Upper lobe of left lung (tissue), 6 donors: ENCODE data around the gene ALDH18A1. TPM values are rescaled to one million over a fixed set of nuclear protein-coding genes. Genes with fewer than 3 reads are reported as not detected.
"Not testable (repeated sequence)": the region's sequence is repeated elsewhere in the genome, so short reads cannot be mapped to it uniquely, and the experiment has no call there.

Experiments
- ATAC-seq, 2 donors: fragments of 200-7000 bp; cut with Tn5 transposase; one replicate each; pipeline ENCODE4 v1.9.1; 2022; ENCODE audit warnings: mild to moderate bottlenecking in 2 of 2, moderate library complexity in 2 of 2; ENCODE audit not compliant: low FRiP score in 2 of 2
- DNase-seq, 2 donors: peaks; one replicate each; pipeline ENCODE4 v3.0.0-alpha.2; 2019 to 2020
- H3K27ac ChIP-seq, 4 donors: fragments of 200-600 bp; sonication (generic); one replicate each; pipeline ENCODE4 v1.5.1; 2016 to 2019
- H3K27me3 ChIP-seq, 4 donors: fragments of 200-600 bp; sonication (generic); one replicate each; pipeline ENCODE4 v1.5.1; 2017 to 2019
- H3K36me3 ChIP-seq, 4 donors: fragments of 200-600 bp; sonication (generic); one replicate each; pipeline ENCODE4 v1.5.1; 2016 to 2019
- H3K4me1 ChIP-seq, 4 donors: fragments of 200-600 bp; sonication (generic); one replicate each; pipeline ENCODE4 v1.5.1; 2018 to 2019
- H3K4me3 ChIP-seq, 4 donors: fragments of 200-600 bp; sonication (generic); one replicate each; pipeline ENCODE4 v1.5.1; 2017 to 2019; ENCODE audit warnings: mild to moderate bottlenecking in 2 of 4, moderate library complexity in 1 of 4
- H3K9me3 ChIP-seq, 4 donors: fragments of 200-600 bp; sonication (generic); one replicate each; pipeline ENCODE4 v1.5.1; 2018 to 2019
- EP300 ChIP-seq, 4 donors: sonication (generic); formaldehyde crosslinking; IDR thresholded peaks; one replicate each; pipeline ENCODE4 v1.5.1; 2017; ENCODE audit warnings: antibody characterized with exemption in 4 of 4, control low read depth in 2 of 4
- POLR2A ChIP-seq, 4 donors: fragments of 450-650 bp; IDR thresholded peaks; one replicate each; pipeline ENCODE4 v1.5.1; 2016 to 2017; ENCODE audit warnings: antibody characterized with exemption in 4 of 4, mild to moderate bottlenecking in 2 of 4
- POLR2AphosphoS5 ChIP-seq, 2 donors: sonication (generic); formaldehyde crosslinking; IDR thresholded peaks; one replicate each; pipeline ENCODE4 v1.5.1; 2017; ENCODE audit warnings: antibody characterized with exemption in 2 of 2
- WGBS, 2 donors: methylation state at CpG; one replicate each; pipeline ENCODE4 v1.1.5; 2017 to 2018; 5-methylcytosine and 5-hydroxymethylcytosine counted together
- total RNA-seq, 6 donors: library from RNA; depleted of rRNA in 4 of 6; stranded (reverse); fragments of >200 nt in 4 of 6; gene quantifications; one replicate each; pipeline versions ENCODE4 v1.1.0 to v1.2.1, GENCODE V29; 2016 to 2021
- TF ChIP-seq, protein P1 (sequence below), 6 experiments: fragments of 450-650 bp in 4 of 6; fragments of 200-600 bp in 2 of 6; sonication (generic) in 2 of 6; IDR thresholded peaks; one replicate each; pipeline ENCODE4 v1.5.1; 2016 to 2019; ENCODE audit warnings: antibody characterized with exemption in 6 of 6
- donor health status: DM: no; HTN: no; CAD: no; lungs with moderate emphysema.
- donor health status: DM: no; HTN: yes; CAD: no; lungs with severe emphysema.

ALDH18A1 gene
- total RNA-seq, 6 donors from 2014 or later: 7.0 to 32.6 (median 22.7) TPM

GRCh38 chr10:95683966-95684365, 27.5 kb upstream of the ALDH18A1 start:
- no peak overlapping the region for H3K4me3 ChIP-seq
- DNase-seq (no peak), ATAC-seq (no peak)
- peaks cover 19 to 89% (median 46%) of the 10 kb centered on the region in 4 donors for H3K36me3 ChIP-seq
- H3K4me1 ChIP-seq: no peaks in the 10 kb centered on the region
- H3K9me3 ChIP-seq: no peaks in the 10 kb centered on the region
- TF ChIP-seq, protein P1, sequence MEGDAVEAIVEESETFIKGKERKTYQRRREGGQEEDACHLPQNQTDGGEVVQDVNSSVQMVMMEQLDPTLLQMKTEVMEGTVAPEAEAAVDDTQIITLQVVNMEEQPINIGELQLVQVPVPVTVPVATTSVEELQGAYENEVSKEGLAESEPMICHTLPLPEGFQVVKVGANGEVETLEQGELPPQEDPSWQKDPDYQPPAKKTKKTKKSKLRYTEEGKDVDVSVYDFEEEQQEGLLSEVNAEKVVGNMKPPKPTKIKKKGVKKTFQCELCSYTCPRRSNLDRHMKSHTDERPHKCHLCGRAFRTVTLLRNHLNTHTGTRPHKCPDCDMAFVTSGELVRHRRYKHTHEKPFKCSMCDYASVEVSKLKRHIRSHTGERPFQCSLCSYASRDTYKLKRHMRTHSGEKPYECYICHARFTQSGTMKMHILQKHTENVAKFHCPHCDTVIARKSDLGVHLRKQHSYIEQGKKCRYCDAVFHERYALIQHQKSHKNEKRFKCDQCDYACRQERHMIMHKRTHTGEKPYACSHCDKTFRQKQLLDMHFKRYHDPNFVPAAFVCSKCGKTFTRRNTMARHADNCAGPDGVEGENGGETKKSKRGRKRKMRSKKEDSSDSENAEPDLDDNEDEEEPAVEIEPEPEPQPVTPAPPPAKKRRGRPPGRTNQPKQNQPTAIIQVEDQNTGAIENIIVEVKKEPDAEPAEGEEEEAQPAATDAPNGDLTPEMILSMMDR (IDR thresholded peaks at IDR 0.05): no peak
- H3K27ac ChIP-seq: no peak overlapping the region
- H3K27me3 ChIP-seq: no peaks in the 10 kb centered on the region

- Histone ChIP-seq H3K36me3 (peaks cover 0 to 57% (median 10%) of the 10 kb centered on the region in 4 donors), H3K27me3 (no peaks in the 10 kb centered on the region), H3K27ac (no peak overlapping the region), H3K4me3 (no peak overlapping the region), H3K4me1 (no peaks in the 10 kb centered on the region), H3K9me3 (no peaks in the 10 kb centered on the region)
- DNase-seq: no peak
- TF ChIP-seq, protein P1 (IDR thresholded peaks at IDR 0.05): no peak
- TF ChIP-seq POLR2AphosphoS5 (IDR thresholded peaks at IDR 0.05) (no peak), EP300 (IDR thresholded peaks at IDR 0.05) (no peak), POLR2A (IDR thresholded peaks at IDR 0.05) (no peak)
- WGBS, 2 donors: 61 to 80% methylated on average over 1 of the region's 1 CpG
- ATAC-seq: no peak
Measured at GRCh38 chr10:95675403-95676116, 19.0 kb upstream of the ALDH18A1 start.

GRCh38 chr10:95674643-95675042, 18.1 kb upstream of the ALDH18A1 start:
- ATAC-seq: no peak
- Histone ChIP-seq H3K4me3 (no peak overlapping the region), H3K4me1 (no peaks in the 10 kb centered on the region), H3K27ac (no peak overlapping the region), H3K36me3 (peaks cover 0 to 49% (median 6%) of the 10 kb centered on the region in 4 donors), H3K9me3 (no peaks in the 10 kb centered on the region), H3K27me3 (no peaks in the 10 kb centered on the region)
- 97 to 98% methylated on average over 1 of the region's 1 CpG for WGBS, 2 donors
- no peak for DNase-seq
- TF ChIP-seq POLR2AphosphoS5 (IDR thresholded peaks at IDR 0.05): no peak
- no peak for TF ChIP-seq EP300 (IDR thresholded peaks at IDR 0.05)
- TF ChIP-seq, protein P1 (IDR thresholded peaks at IDR 0.05): no peak

DNA sequence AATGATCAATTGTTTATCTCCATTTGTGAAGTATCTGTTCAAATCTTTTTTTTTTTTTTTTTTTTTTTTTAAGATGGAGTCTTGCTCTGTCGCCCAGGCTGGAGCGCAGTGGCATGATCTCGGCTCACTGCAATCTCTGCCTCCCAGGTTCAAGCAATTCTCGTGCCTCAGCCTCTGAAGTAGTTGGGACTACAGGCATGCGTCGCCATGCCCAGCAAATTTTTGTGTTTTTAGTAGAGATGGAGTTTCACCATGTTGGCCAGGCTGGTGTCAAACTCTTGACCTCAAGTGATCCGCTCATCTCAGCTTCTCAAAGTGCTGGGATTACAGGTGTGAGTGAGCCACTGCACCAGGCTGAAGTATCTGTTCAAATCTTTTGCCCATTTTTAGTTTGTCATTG, 16.1 kb upstream of the ALDH18A1 start:
- peaks cover 0 to 37% (median under 1%) of the 10 kb centered on the region in 4 donors for H3K36me3 ChIP-seq
- H3K4me1 ChIP-seq, H3K9me3 ChIP-seq, H3K4me3 ChIP-seq, ATAC-seq, H3K27ac ChIP-seq, H3K27me3 ChIP-seq, DNase-seq: not testable (repeated sequence)
- WGBS, 2 donors: 99% methylated on average over 7 of the region's 7 CpGs

DNA sequence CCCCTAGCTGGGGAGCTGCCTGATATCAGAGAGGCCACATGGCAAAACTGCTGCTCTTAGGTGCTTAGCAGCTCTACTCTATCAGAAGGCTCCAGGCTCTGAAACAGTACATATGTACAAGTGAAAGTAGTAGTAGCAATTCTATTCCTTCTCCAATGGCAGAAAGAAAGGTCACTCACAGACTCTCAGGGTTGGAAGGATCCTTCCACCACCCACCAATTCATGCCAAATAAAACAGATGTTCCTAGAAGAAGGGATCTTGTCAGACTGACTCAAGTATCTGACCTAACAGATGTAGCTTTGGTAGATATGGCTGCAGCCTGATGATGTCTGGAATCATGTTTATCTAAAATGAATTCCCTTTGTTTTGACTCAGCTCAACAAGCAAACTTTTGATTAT, 8.0 kb upstream of the ALDH18A1 start:
- H3K36me3 ChIP-seq: peaks cover 0 to 25% (median 2%) of the 10 kb centered on the region in 4 donors
- H3K27ac ChIP-seq: no peak overlapping the region
- H3K4me3 ChIP-seq: no peak overlapping the region
- no peaks in the 10 kb centered on the region for H3K9me3 ChIP-seq
- no peaks in the 10 kb centered on the region for H3K4me1 ChIP-seq
- no peaks in the 10 kb centered on the region for H3K27me3 ChIP-seq
- ATAC-seq: no peak
- no peak for DNase-seq
- TF ChIP-seq POLR2A (IDR thresholded peaks at IDR 0.05) (no peak), EP300 (IDR thresholded peaks at IDR 0.05) (no peak), POLR2AphosphoS5 (IDR thresholded peaks at IDR 0.05) (no peak)
- TF ChIP-seq, protein P1 (IDR thresholded peaks at IDR 0.05): no peak
